ENCODE measurements around the gene LRMDA.

The LRMDA gene

DNA sequence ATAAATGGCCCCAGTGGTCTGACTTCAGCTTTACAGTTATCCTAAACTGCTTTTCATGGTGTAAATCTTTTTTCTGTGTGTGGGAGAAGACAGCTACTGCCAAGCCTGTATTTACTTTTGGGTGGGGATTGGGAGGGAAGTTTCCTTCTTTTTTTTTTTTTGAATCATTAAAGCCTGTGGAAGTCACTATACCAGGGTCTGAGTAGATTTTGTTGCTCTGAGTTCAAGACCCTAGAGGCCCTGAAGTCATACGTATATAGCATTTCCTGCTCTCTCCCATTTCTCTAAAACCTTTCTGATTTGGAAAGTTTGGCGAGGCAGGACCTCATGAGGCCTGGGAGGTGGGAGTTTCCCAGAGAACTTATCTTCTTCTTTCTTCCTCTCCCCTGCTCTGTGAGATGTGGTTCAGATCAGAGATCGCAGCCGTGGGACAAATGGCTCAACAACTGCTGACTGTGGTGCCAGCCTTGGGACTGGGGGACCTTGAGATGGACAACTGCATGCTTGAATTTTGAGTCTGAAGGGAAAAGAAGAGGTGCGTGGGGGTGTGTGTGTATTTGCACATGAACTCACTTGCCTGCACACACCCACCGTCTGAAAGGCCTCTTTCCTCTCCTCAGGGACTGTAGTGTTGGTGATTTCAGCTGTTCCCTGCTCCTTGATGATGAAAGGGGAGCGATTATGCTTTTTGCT is 18.1 kb downstream of the LRMDA start:
- no peak for DNase-seq

DNA sequence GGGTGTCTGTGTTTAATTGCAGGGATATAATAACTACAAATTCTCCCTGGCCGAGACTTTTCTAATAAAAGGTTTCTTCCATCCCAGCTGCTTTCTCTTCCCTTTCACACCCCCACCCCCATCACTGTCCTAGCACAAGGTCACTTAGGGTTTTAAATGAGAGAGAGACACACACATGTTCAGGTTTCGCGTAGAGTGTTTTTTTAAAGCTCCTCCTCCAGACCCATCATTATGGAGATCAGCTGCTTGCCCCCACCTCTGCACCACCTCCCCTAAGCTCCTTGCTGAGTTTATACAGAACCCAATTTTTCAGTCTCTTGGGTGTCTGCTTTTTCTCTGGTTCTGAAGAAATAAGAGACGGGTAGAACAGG is 18.6 kb downstream of the LRMDA start:
- no peak for DNase-seq

- DNase-seq = no peak
These were observed 19.5 kb downstream of the LRMDA start for GRCh38 chr10:75450644-75451640.

DNA sequence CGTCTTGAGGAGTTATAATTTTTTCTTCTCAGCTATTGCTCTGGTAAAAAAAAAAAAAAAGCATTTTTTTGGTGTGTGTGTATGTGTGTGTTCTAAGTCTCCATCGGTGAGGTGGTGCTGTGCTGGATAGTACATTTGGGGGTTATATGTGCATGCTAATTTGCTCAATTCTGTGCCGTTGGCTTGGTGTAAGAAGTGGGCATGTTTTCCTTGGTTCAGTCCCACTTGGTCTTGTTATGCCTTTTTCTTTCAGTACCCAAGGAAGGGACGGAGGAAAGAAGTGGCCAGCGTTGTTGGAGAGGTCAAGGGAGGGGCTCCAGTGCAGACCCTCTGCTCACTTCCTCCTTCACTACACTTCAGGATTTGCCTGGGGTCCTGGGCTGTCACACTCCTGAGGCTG is 20.4 kb downstream of the LRMDA start:
- DNase-seq = no peak

GRCh38 chr10:75452997-75453396 is 21.6 kb downstream of the LRMDA start:
- DNase-seq = no peak

GRCh38 chr10:75456122-75456521 is 24.7 kb downstream of the LRMDA start:
- DNase-seq = no peak

DNA sequence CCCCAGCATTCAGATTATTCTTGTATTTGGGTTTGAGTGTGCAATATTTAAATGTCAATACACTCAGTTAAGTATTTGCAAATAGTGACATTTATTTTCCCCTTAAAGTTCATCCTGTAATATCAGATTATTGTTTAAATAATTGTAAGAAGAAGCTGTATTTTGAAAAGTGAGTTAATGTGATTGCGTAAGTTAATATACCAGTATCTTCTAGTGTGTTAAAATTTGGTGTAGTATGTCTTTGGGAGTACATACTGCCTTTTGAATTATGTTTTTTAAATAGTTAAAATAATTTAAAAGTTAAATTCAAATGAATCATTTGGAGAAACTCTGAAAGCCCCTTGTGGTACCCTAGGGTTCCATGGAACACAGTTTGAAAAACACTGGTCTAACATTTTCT is 28.6 kb downstream of the LRMDA start:
- no peak for DNase-seq

GRCh38 chr10:75461672-75462649 is 30.5 kb downstream of the LRMDA start:
- DNase-seq = no peak

DNA sequence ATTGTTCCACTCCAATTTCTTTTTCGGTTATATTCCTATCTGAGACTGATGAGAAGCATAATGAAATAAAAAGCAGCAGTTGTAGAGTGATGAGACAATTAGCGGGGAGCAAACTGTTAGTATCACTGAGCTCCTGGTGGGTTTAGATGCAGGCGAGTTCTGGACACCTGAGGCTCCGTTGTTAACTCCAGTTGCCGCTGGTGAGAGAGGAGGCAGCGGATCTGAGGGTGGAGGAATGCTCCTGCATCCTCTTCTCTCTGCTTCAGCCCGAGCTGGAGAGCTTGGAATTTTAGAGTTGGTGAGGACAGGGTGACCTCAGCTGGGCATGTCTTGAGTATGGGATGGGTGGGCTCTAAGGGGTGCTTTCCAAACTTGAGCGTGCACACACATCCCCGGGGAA is 31.4 kb downstream of the LRMDA start:
- no peak for DNase-seq

GRCh38 chr10:75464478-75465449 is 33.3 kb downstream of the LRMDA start:
- DNase-seq = no peak

GRCh38 chr10:75465450-75465827 is 34.0 kb downstream of the LRMDA start:
- no peak for DNase-seq

DNA sequence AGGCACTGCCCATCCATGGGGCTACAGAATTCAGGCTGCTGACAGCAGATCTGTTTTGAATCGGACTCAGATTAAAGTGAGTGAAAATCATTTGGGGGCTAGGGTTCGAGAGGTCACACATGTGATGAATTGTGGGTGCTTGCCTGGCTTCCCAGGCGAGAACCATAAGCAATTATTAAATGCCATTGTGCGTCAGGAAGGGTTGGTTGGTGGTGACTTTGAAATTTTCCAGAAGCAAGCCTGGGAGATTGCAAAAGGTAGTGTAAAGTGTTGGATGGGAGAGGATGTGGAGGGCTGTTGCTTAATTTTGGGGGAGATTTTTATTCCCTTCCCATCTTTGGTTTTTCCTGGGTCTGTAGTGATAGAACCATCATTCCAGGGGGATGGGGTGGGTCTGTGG is 34.6 kb downstream of the LRMDA start:
- no peak for DNase-seq

DNA sequence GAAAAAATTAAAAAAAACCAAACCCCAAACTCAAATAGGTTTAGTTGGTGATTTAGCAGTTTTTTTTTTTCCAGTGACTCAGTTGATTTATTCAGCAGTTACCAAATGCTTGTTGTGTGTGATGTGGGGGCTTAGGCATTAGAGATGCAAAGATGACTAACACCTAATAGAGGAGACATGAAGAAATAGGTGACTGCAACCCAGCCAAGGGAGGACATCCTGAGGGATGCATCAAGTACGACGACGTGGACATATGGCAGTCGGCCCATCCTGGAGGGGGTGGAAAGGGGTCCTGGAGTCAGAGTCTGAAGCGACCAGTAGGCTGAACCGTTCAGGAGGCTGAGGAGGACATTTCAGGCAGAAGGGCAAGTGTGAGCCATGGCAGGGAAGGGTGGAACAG is 35.5 kb downstream of the LRMDA start:
- DNase-seq = no peak

- DNase-seq = no peak
These were observed 37.2 kb downstream of the LRMDA start for GRCh38 chr10:75468612-75469005.

GRCh38 chr10:75469006-75469616 is 37.7 kb downstream of the LRMDA start:
- DNase-seq = no peak

- no peak for DNase-seq
These were observed 39.5 kb downstream of the LRMDA start for GRCh38 chr10:75470901-75471300.

GRCh38 chr10:75472685-75473084 is 41.3 kb downstream of the LRMDA start:
- DNase-seq = no peak

DNA sequence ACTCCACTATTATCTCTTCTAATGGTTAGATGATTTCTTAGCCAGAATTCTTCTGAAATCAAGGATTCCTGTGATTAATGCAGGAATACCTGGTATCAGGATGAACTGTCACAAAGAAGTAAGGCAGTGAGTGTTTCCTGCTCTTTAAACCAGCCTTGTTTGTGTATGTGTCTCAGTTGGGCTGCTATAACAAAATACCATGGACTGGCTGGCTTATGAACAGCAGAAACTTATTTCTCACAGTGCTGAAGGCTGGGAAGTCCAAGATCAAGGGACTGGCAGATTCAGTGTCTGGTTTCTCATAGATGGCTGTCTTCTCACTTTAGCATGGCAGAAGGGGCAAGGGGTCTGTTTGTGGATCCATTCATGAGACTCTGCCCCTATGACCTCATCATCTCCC is 42.7 kb downstream of the LRMDA start:
- DNase-seq = no peak

- DNase-seq = no peak
These were observed 44.2 kb downstream of the LRMDA start for GRCh38 chr10:75475460-75476182.

- DNase-seq = no peak
These were observed 45.1 kb downstream of the LRMDA start for GRCh38 chr10:75476569-75476968.

- no peak for DNase-seq
These were observed 45.6 kb downstream of the LRMDA start for GRCh38 chr10:75476985-75477384.

Data from hippocampal formation (tissue), 2 donors.